HepG2 (cell line): ENCODE results near the gene TOP3B. TPM values are rescaled to one million over a fixed set of nuclear protein-coding genes. Genes with fewer than 3 reads are reported as not detected.

ENCODE experiments used
- ATAC-seq: fragments of 200-7000 bp; cut with Tn5 transposase; 3 replicates; pipeline ENCODE4 v1.9.1; 2020; ENCODE audit warnings: mild to moderate bottlenecking, moderate library complexity
- BruUV-seq: library from RNA; stranded (reverse); fragments of 400-500 nt; replicated peaks from 2 replicates; lab custom pipeline; 2021; lab: Mats Ljungman, UMichigan
- CTCF ChIA-PET: fragments of 300-600 bp; formaldehyde crosslinking; extraction: SDS; loops from one replicate; lab custom pipeline; 2021; ENCODE audit warnings: low total read pairs, inconsistent platforms, low intra/inter-chr PET ratio; lab: Yijun Ruan, JAX
- POLR2A ChIA-PET: fragments of 350-600 bp; sonication (Branson Sonifier 250); formaldehyde crosslinking; loops from one replicate; lab custom pipeline; 2020; ENCODE audit warnings: antibody characterized with exemption, inconsistent platforms; lab: Yijun Ruan, JAX
- DNase-seq: peaks from one replicate; pipeline ENCODE4 v3.0.0-alpha.2; 2015; ENCODE audit warnings: low spot score
- FAIRE-seq: peaks from 3 replicates; lab custom pipeline; 2011; peaks lifted over from hg19 to GRCh38; lab: Jason Lieb, UNC
- H2AFZ ChIP-seq: one replicate; pipeline ENCODE4 v1.6.1; 2011; ENCODE audit warnings: low read length, inconsistent platforms
- H3K27ac ChIP-seq: fragments of 300-600 bp; 3 replicates; pipeline ENCODE4 v1.8.0; 2011; ENCODE audit warnings: mixed run types, mild to moderate bottlenecking, mixed read lengths, low read length, inconsistent platforms; ENCODE audit not compliant: insufficient read depth; ENCODE audit errors: extremely low read length
- H3K27me3 ChIP-seq, 2 experiments: fragments of 200-600 bp in 1 of 2; 2 replicates in 1 of 2; 3 replicates in 1 of 2; pipeline versions ENCODE4 v1.6.0 to v1.8.0; 2011; ENCODE audit warnings: low read length in 2 of 2, mild to moderate bottlenecking in 2 of 2, moderate library complexity in 2 of 2, inconsistent platforms in 1 of 2; ENCODE audit not compliant: insufficient read depth in 2 of 2, control insufficient read depth in 1 of 2
- H3K36me3 ChIP-seq, 2 experiments: fragments of 200-600 bp in 1 of 2; replicated peaks in 1 of 2; 2 replicates in 1 of 2; 3 replicates in 1 of 2; pipeline versions ENCODE4 v1.5.1 to v1.8.0; 2011; ENCODE audit warnings: low read length in 2 of 2, inconsistent platforms in 1 of 2; ENCODE audit not compliant: insufficient read depth in 2 of 2, control insufficient read depth in 1 of 2
- H3K4me1 ChIP-seq: 2 replicates; pipeline ENCODE4 v1.5.1; 2012; ENCODE audit warnings: low read length, inconsistent platforms; ENCODE audit not compliant: insufficient read depth
- H3K4me2 ChIP-seq: 2 replicates; pipeline ENCODE4 v1.6.0; 2011; ENCODE audit warnings: low read depth, low read length, inconsistent platforms
- H3K4me3 ChIP-seq, 3 experiments: fragments of 200-600 bp in 1 of 3; sonication (generic), shearing (Covaris generic) in 1 of 3; replicated peaks in 1 of 3; 2 replicates each; pipeline ENCODE4 v1.5.1; 2011 to 2016; ENCODE audit warnings: low read length in 3 of 3, inconsistent platforms in 2 of 3, low read depth in 2 of 3, mild to moderate bottlenecking in 2 of 3, control low read depth in 1 of 3, mixed read lengths in 1 of 3; ENCODE audit not compliant: insufficient read depth in 1 of 3
- H3K79me2 ChIP-seq: one replicate; pipeline ENCODE4 v1.6.1; 2011; ENCODE audit warnings: low read length, inconsistent platforms; ENCODE audit not compliant: insufficient read depth
- H3K9ac ChIP-seq: 2 replicates; pipeline ENCODE4 v1.6.0; 2011; ENCODE audit warnings: mild to moderate bottlenecking, low read depth, low read length, inconsistent platforms; ENCODE audit not compliant: insufficient read depth
- H3K9me3 ChIP-seq: 2 replicates; pipeline ENCODE4 v1.5.1; 2012; ENCODE audit warnings: mild to moderate bottlenecking, low read length
- H4K20me1 ChIP-seq: 2 replicates; pipeline ENCODE4 v1.6.0; 2011; ENCODE audit warnings: inconsistent platforms, mild to moderate bottlenecking, low read length, moderate library complexity; ENCODE audit not compliant: insufficient read depth
- MXD4 ChIP-seq: IDR thresholded peaks from 2 replicates; pipeline ENCODE4 v1.6.1; 2016; ENCODE audit warnings: mild to moderate bottlenecking, missing biosample characterization, missing genetic modification reagents
- TAF15 ChIP-seq: fragments of 200-400 bp; formaldehyde crosslinking; IDR thresholded peaks from one replicate; pipeline ENCODE4 v1.6.1; 2018; ENCODE audit warnings: mild to moderate bottlenecking, low read depth, low read length; ENCODE audit not compliant: poor library complexity, severe bottlenecking
- TMF1 ChIP-seq: sonication (generic); formaldehyde crosslinking; IDR thresholded peaks from 2 replicates; pipeline ENCODE4 v1.8.1; 2022; ENCODE audit warnings: low read depth, missing genetic modification reagents
- ZNF234 ChIP-seq: sonication (generic); formaldehyde crosslinking; conservative IDR thresholded peaks from 2 replicates; pipeline ENCODE4 v1.5.1; 2020; ENCODE audit warnings: mild to moderate bottlenecking, missing genetic modification reagents
- ZNF569 ChIP-seq: sonication (generic); formaldehyde crosslinking; IDR thresholded peaks from 2 replicates; pipeline ENCODE4 v1.5.0; 2020; ENCODE audit warnings: mild to moderate bottlenecking, missing genetic modification reagents, moderate library complexity, borderline replicate concordance
- ZSCAN29 ChIP-seq: sonication (generic); formaldehyde crosslinking; conservative IDR thresholded peaks from 2 replicates; pipeline ENCODE4 v1.4.0; 2020; ENCODE audit warnings: mild to moderate bottlenecking, missing genetic modification reagents
- WGBS: methylation state at CpG from one replicate; pipeline ENCODE4 v1.1.6; 2017; ENCODE audit warnings: low lambda C conversion rate; 5-methylcytosine and 5-hydroxymethylcytosine counted together
- in situ Hi-C: cut with HindIII; loops from 2 replicates; pipeline ENCODE4 v1.10.0; 2017; ENCODE audit warnings: low pct_unique_long_range_greater_than_20kb; ENCODE audit not compliant: extremely low pct_ligation_motif_present
- intact Hi-C: fragments of 100-400 bp; cut with micrococcal nuclease; formaldehyde crosslinking; loops from one replicate; pipeline ENCODE4 v1.10.0; 2022; ENCODE audit not compliant: unreplicated experiment
- polyA plus RNA-seq, 8 experiments: library from polyadenylated mRNA; depleted of rRNA in 3 of 8; stranded (reverse) in 7 of 8; unstranded in 1 of 8; fragments of >200 nt; fragmentation: Illumina TruSeq in 4 of 8; extraction: Trizol in 4 of 8; gene quantifications; 2 replicates each; pipeline versions ENCODE4 v1.2.1 to v1.2.3, GENCODE V29; 2011 to 2016; ENCODE audit warnings: low read depth in 4 of 8, missing spikeins in 1 of 8, mixed read lengths in 1 of 8; ENCODE audit not compliant: insufficient read depth in 1 of 8
- total RNA-seq, 5 experiments: library from RNA; depleted of rRNA; stranded (reverse); fragments of >200 nt; fragmentation: Illumina TruSeq; extraction: Trizol; gene quantifications; 2 replicates each; pipeline ENCODE4 v1.2.3, GENCODE V29; 2016; ENCODE audit warnings: low read depth in 1 of 5

Gene TOP3B
- total and polyA plus RNA-seq, 2 of the 13 experiments (the other 11 are each of a cell fraction or from before 2014, with no cell fraction given): 28.5 to 29.7 TPM

- no peak overlapping the region for H3K27ac ChIP-seq
- peaks cover 0 to 24% of the 10 kb centered on the region in 2 experiments; a peak in 2 of 5 replicates for H3K27me3 ChIP-seq
- no peak overlapping the region for H2AFZ ChIP-seq
- DNase-seq (no peak), FAIRE-seq (no peak), ATAC-seq (no peak)
- H3K4me2 ChIP-seq: no peak overlapping the region
- ChIA-PET CTCF (no interaction called here), POLR2A (no interaction called here)
- 67% methylated on average over 6 of the region's 6 CpGs for WGBS
- H3K4me3 ChIP-seq: no peak overlapping the region
- no peak for TF ChIP-seq TAF15
- H3K9ac ChIP-seq: no peak overlapping the region
- no peaks in the 10 kb centered on the region for H3K9me3 ChIP-seq
- BruUV-seq: no TSS peak
- in situ Hi-C loops: no loop called here
- H3K36me3 ChIP-seq: no peaks in the 10 kb centered on the region
- intact Hi-C loops: no loop called here
- H3K79me2 ChIP-seq: no peaks in the 10 kb centered on the region
- H4K20me1 ChIP-seq: no peaks in the 10 kb centered on the region
- peaks cover 24% of the 10 kb centered on the region for H3K4me1 ChIP-seq
These were observed 6.5 kb upstream of the TOP3B start for GRCh38 chr22:21989049-21989448.

- ChIA-PET CTCF (no interaction called here), POLR2A (no interaction called here)
- intact Hi-C loops: no loop called here
- FAIRE-seq (no peak), DNase-seq (no peak), ATAC-seq (no peak)
- Histone ChIP-seq H4K20me1 (no peaks in the 10 kb centered on the region), H2AFZ (no peak overlapping the region), H3K79me2 (peaks cover 14% of the 10 kb centered on the region), H3K27me3 (peaks cover 0 to 5% of the 10 kb centered on the region in 2 experiments; a peak in 1 of 5 replicates), H3K4me1 (peaks cover 31% of the 10 kb centered on the region), H3K4me2 (peak overlapping the region; percentile 8; the same call in 1 of the 2 replicates), H3K36me3 (no peaks in the 10 kb centered on the region), H3K4me3 (no peak overlapping the region; a peak in 1 of 6 replicates), H3K27ac (no peak overlapping the region), H3K9me3 (no peaks in the 10 kb centered on the region)
- TF ChIP-seq ZNF234 (no peak), ZSCAN29 (CRISPR knock-in tag) (no peak), MXD4 (CRISPR knock-in tag) (no peak), TMF1 (CRISPR knock-in tag) (no peak), ZNF569 (CRISPR knock-in tag) (no peak)
- TF ChIP-seq, all 625 proteins: peak for 0
- in situ Hi-C loops: no loop called here
- WGBS: 51% methylated on average over 2 of the region's 5 CpGs
- no peak overlapping the region for H3K9ac ChIP-seq
- BruUV-seq: no TSS peak
These were observed 2.6 kb upstream of the TOP3B start for GRCh38 chr22:21985214-21985613.
